ENCODE measurements around the gene MRPS10. TPM values are rescaled to one million over a fixed set of nuclear protein-coding genes. Genes with fewer than 3 reads are reported as not detected.

The MRPS10 gene
- total RNA-seq, 2 donors from 2014 or later, result 8.9 to 14.0 TPM

DNA sequence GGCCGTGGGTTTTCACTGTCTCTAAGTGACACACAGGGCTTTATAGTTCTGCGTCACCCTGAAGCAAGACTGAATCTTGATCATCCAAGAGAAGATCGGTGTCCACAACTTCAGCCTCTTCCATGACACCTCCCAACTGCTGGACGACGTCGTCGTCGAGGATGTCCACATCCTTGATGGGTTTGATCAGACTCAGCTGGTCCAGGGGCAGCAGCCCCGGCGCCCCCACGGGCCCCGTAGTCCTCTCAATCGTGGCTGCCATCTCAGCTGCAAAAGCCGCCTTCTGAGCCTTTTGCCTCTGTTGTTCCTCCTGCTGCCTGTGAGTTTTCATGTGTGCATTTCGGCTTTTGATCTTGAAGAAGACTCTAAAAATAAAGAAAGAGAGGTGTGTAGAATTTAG is 10.6 kb upstream of the MRPS10 start:
- no peaks in the 10 kb centered on the region for H3K36me3 ChIP-seq (replicated peaks in 1 of 2; ENCODE audit: insufficient read depth in 1 of 2, low read depth in 2 of 2)
- H3K9me3 ChIP-seq, result no peaks in the 10 kb centered on the region
- peaks cover 15% of the 10 kb centered on the region for H3K4me1 ChIP-seq
- intact Hi-C loops (cut with DNase I), result no loop called here
- no peak overlapping the region for H3K27ac ChIP-seq
- ATAC-seq (no peak), DNase-seq (no peak)
- TF ChIP-seq, protein P1, sequence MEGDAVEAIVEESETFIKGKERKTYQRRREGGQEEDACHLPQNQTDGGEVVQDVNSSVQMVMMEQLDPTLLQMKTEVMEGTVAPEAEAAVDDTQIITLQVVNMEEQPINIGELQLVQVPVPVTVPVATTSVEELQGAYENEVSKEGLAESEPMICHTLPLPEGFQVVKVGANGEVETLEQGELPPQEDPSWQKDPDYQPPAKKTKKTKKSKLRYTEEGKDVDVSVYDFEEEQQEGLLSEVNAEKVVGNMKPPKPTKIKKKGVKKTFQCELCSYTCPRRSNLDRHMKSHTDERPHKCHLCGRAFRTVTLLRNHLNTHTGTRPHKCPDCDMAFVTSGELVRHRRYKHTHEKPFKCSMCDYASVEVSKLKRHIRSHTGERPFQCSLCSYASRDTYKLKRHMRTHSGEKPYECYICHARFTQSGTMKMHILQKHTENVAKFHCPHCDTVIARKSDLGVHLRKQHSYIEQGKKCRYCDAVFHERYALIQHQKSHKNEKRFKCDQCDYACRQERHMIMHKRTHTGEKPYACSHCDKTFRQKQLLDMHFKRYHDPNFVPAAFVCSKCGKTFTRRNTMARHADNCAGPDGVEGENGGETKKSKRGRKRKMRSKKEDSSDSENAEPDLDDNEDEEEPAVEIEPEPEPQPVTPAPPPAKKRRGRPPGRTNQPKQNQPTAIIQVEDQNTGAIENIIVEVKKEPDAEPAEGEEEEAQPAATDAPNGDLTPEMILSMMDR (IDR thresholded peaks at IDR 0.05), result no peak
- TF ChIP-seq POLR2A (IDR thresholded peaks at IDR 0.05), result no peak
- H3K4me3 ChIP-seq, result no peak overlapping the region
- 79 to 85% methylated on average over 15 of the region's 15 CpGs for WGBS, 2 donors
- no peaks in the 10 kb centered on the region for H3K27me3 ChIP-seq

DNA sequence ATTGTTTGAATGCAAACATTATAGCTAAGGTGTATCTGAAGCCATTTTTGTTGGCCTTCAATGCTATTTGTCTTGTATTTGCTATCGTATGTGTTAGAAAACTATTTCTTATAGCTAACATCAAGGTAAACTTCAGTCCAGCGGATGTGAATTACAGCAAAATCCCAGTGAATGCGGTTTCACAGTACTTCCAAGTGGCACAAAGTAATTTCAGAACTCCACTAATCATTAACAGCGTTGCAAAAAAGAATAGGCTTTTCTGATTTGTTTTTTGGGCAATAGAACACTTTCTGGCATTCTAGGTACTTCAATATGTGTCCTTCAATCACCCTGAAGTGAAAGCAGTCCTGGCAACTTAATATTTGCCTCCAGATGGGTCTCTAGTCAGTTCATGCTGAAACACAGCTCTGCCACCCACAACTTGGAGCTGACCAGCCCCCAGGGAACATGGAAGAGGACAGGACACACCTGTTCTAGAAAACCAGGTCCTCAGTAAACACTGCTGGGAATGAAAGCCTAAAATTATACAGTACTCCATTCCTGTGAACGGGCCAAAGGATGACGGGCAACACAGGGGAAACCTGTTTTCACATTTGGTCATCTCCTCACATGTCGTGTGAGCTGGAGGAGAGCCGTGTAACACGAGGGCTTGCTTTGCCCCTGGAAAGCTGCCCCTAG is 9.7 kb upstream of the MRPS10 start:
- Histone ChIP-seq H3K4me1 (peaks cover 15% of the 10 kb centered on the region), H3K27me3 (no peaks in the 10 kb centered on the region), H3K9me3 (no peaks in the 10 kb centered on the region), H3K36me3 (replicated peaks in 1 of 2; ENCODE audit: insufficient read depth in 1 of 2, low read depth in 2 of 2) (no peaks in the 10 kb centered on the region), H3K4me3 (no peak overlapping the region), H3K27ac (peak overlapping the region in 3 of 4 donors; percentile 54 to 61 (median 60))
- TF ChIP-seq POLR2A (IDR thresholded peaks at IDR 0.05), result no peak
- TF ChIP-seq, protein P1 (IDR thresholded peaks at IDR 0.05), result no peak
- 46% methylated on average over 9 of the region's 9 CpGs for WGBS, 2 donors
- ATAC-seq (peak; percentile 41), DNase-seq (peak in 3 of 4 donors; percentile 17 to 34 (median 19))
- intact Hi-C loops (cut with DNase I), result no loop called here

DNA sequence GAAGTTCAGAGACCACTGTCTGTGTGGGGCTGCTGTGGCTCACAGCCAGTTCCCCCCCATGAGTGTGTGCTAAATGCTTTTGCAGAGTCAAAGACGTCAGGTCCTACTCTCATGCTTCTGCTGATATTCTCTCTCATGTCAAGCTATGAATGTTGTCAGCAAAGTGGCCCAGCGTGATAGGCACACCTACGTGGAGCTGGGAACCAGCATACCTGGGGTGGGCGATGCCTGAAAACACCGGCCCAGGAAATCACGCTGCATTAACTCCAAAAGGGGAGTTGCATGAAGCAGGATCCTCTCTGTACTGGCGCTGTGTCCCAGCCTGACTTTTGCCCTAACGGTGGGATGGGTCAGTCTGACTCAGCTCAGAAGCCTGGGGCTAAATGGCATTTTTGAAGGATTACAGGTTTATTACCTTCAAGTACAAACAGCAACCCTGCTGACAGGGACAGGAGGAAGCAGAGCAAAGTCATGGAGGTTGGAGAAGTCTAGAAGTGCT is 9.0 kb upstream of the MRPS10 start:
- intact Hi-C loops (cut with DNase I), result no loop called here
- WGBS, 2 donors, result 43 to 55% methylated on average over 4 to 8 of the region's 8 CpGs
- DNase-seq (peak in 1 of 4 donors; percentile 13), ATAC-seq (peak; percentile 59)
- TF ChIP-seq, protein P1 (IDR thresholded peaks at IDR 0.05), result no peak
- no peak for TF ChIP-seq POLR2A (IDR thresholded peaks at IDR 0.05)
- H3K27ac ChIP-seq, result peak overlapping the region in 3 of 4 donors; percentile 54 to 61 (median 60)
- H3K4me1 ChIP-seq, result peaks cover 15% of the 10 kb centered on the region
- H3K4me3 ChIP-seq, result no peak overlapping the region
- H3K9me3 ChIP-seq, result no peaks in the 10 kb centered on the region
- no peaks in the 10 kb centered on the region for H3K27me3 ChIP-seq
- no peaks in the 10 kb centered on the region for H3K36me3 ChIP-seq (replicated peaks in 1 of 2; ENCODE audit: insufficient read depth in 1 of 2, low read depth in 2 of 2)

DNA sequence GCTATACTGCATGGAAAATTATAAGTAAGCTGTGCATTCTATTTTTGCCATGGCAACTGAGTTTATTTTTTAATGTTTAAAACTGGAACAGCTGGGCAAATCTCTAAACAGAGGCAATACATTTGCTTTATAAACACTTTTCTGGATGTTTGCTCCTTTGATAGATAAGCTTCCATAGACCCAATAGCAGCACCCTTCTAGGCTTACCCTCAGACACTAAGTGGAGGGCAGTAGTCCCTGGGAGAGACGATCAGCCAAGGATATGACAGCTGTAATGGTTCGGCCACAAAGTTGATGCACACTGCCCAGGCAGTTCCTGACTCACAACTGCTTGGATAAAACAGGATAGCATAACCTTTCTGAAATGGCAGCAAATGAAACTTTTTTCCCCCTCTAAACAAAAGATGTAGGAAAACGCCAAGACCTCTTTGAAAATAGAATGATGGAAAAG is 8.5 kb upstream of the MRPS10 start:
- intact Hi-C loops (cut with DNase I), result no loop called here
- Histone ChIP-seq H3K4me1 (peaks cover 15% of the 10 kb centered on the region), H3K36me3 (replicated peaks in 1 of 2; ENCODE audit: insufficient read depth in 1 of 2, low read depth in 2 of 2) (no peaks in the 10 kb centered on the region), H3K27me3 (no peaks in the 10 kb centered on the region), H3K9me3 (no peaks in the 10 kb centered on the region), H3K4me3 (no peak overlapping the region), H3K27ac (peak overlapping the region in 3 of 4 donors; percentile 54 to 61 (median 60))
- DNase-seq (no peak), ATAC-seq (no peak)
- 34 to 39% methylated on average over 3 of the region's 3 CpGs for WGBS, 2 donors
- TF ChIP-seq, protein P1 (IDR thresholded peaks at IDR 0.05), result no peak
- no peak for TF ChIP-seq POLR2A (IDR thresholded peaks at IDR 0.05)

DNA sequence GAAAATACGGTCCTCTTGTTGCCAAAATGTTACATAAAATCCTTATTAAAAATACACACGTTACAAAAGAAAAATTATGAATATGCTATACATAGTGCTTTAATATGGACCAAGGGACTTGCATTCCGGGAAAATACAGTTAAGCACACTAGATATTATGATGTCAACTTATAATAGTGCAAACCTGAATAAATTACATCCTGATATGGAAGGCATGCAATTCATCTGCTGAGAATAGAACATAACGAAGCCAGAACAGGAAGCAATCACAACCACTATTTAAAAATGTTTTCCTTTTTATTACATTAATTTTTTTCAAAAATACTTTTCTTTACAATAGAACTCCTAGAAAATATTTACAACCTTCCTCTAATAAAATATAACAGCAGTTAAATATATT is 7.8 kb upstream of the MRPS10 start:
- TF ChIP-seq POLR2A (IDR thresholded peaks at IDR 0.05), result no peak
- TF ChIP-seq, protein P1 (IDR thresholded peaks at IDR 0.05), result no peak
- Histone ChIP-seq H3K9me3 (no peaks in the 10 kb centered on the region), H3K4me1 (peaks cover 15% of the 10 kb centered on the region), H3K27ac (no peak overlapping the region), H3K4me3 (no peak overlapping the region), H3K27me3 (no peaks in the 10 kb centered on the region), H3K36me3 (replicated peaks in 1 of 2; ENCODE audit: insufficient read depth in 1 of 2, low read depth in 2 of 2) (no peaks in the 10 kb centered on the region)
- DNase-seq (no peak), ATAC-seq (no peak)
- 43 to 47% methylated on average over 4 of the region's 4 CpGs for WGBS, 2 donors
- intact Hi-C loops (cut with DNase I), result no loop called here

All from body of pancreas (tissue), 4 donors.